HepG2 (cell line): Measurements from ENCODE around the gene GPATCH2. TPM values are rescaled to one million over a fixed set of nuclear protein-coding genes. Genes with fewer than 3 reads are reported as not detected.

Experiments used
- ATAC-seq: fragments of 200-7000 bp; cut with Tn5 transposase; 3 replicates; pipeline ENCODE4 v1.9.1; 2020; ENCODE audit warnings: mild to moderate bottlenecking, moderate library complexity
- BruUV-seq: library from RNA; stranded (reverse); fragments of 400-500 nt; replicated peaks from 2 replicates; lab custom pipeline; 2021; lab: Mats Ljungman, UMichigan
- CTCF ChIA-PET: fragments of 300-600 bp; formaldehyde crosslinking; extraction: SDS; loops from one replicate; lab custom pipeline; 2021; ENCODE audit warnings: low total read pairs, inconsistent platforms, low intra/inter-chr PET ratio; lab: Yijun Ruan, JAX
- POLR2A ChIA-PET: fragments of 350-600 bp; sonication (Branson Sonifier 250); formaldehyde crosslinking; loops from one replicate; lab custom pipeline; 2020; ENCODE audit warnings: antibody characterized with exemption, inconsistent platforms; lab: Yijun Ruan, JAX
- DNase-seq: peaks from one replicate; pipeline ENCODE4 v3.0.0-alpha.2; 2015; ENCODE audit warnings: low spot score
- FAIRE-seq: peaks from 3 replicates; lab custom pipeline; 2011; peaks lifted over from hg19 to GRCh38; lab: Jason Lieb, UNC
- H2AFZ ChIP-seq: one replicate; pipeline ENCODE4 v1.6.1; 2011; ENCODE audit warnings: low read length, inconsistent platforms
- H3K27ac ChIP-seq: fragments of 300-600 bp; 3 replicates; pipeline ENCODE4 v1.8.0; 2011; ENCODE audit warnings: mixed run types, mild to moderate bottlenecking, mixed read lengths, low read length, inconsistent platforms; ENCODE audit not compliant: insufficient read depth; ENCODE audit errors: extremely low read length
- H3K27me3 ChIP-seq, 2 experiments: fragments of 200-600 bp in 1 of 2; 2 replicates in 1 of 2; 3 replicates in 1 of 2; pipeline versions ENCODE4 v1.6.0 to v1.8.0; 2011; ENCODE audit warnings: low read length in 2 of 2, mild to moderate bottlenecking in 2 of 2, moderate library complexity in 2 of 2, inconsistent platforms in 1 of 2; ENCODE audit not compliant: insufficient read depth in 2 of 2, control insufficient read depth in 1 of 2
- H3K36me3 ChIP-seq, 2 experiments: fragments of 200-600 bp in 1 of 2; replicated peaks in 1 of 2; 2 replicates in 1 of 2; 3 replicates in 1 of 2; pipeline versions ENCODE4 v1.5.1 to v1.8.0; 2011; ENCODE audit warnings: low read length in 2 of 2, inconsistent platforms in 1 of 2; ENCODE audit not compliant: insufficient read depth in 2 of 2, control insufficient read depth in 1 of 2
- H3K4me1 ChIP-seq: 2 replicates; pipeline ENCODE4 v1.5.1; 2012; ENCODE audit warnings: low read length, inconsistent platforms; ENCODE audit not compliant: insufficient read depth
- H3K4me2 ChIP-seq: 2 replicates; pipeline ENCODE4 v1.6.0; 2011; ENCODE audit warnings: low read depth, low read length, inconsistent platforms
- H3K4me3 ChIP-seq, 3 experiments: fragments of 200-600 bp in 1 of 3; sonication (generic), shearing (Covaris generic) in 1 of 3; replicated peaks in 1 of 3; 2 replicates each; pipeline ENCODE4 v1.5.1; 2011 to 2016; ENCODE audit warnings: low read length in 3 of 3, inconsistent platforms in 2 of 3, low read depth in 2 of 3, mild to moderate bottlenecking in 2 of 3, control low read depth in 1 of 3, mixed read lengths in 1 of 3; ENCODE audit not compliant: insufficient read depth in 1 of 3
- H3K79me2 ChIP-seq: one replicate; pipeline ENCODE4 v1.6.1; 2011; ENCODE audit warnings: low read length, inconsistent platforms; ENCODE audit not compliant: insufficient read depth
- H3K9ac ChIP-seq: 2 replicates; pipeline ENCODE4 v1.6.0; 2011; ENCODE audit warnings: mild to moderate bottlenecking, low read depth, low read length, inconsistent platforms; ENCODE audit not compliant: insufficient read depth
- H3K9me3 ChIP-seq: 2 replicates; pipeline ENCODE4 v1.5.1; 2012; ENCODE audit warnings: mild to moderate bottlenecking, low read length
- H4K20me1 ChIP-seq: 2 replicates; pipeline ENCODE4 v1.6.0; 2011; ENCODE audit warnings: inconsistent platforms, mild to moderate bottlenecking, low read length, moderate library complexity; ENCODE audit not compliant: insufficient read depth
- SRF ChIP-seq: IDR thresholded peaks from 2 replicates; pipeline ENCODE4 v1.6.1; 2011; ENCODE audit warnings: mild to moderate bottlenecking, low read depth, low read length, moderate library complexity
- WGBS: methylation state at CpG from one replicate; pipeline ENCODE4 v1.1.6; 2017; ENCODE audit warnings: low lambda C conversion rate; 5-methylcytosine and 5-hydroxymethylcytosine counted together
- in situ Hi-C: cut with HindIII; loops from 2 replicates; pipeline ENCODE4 v1.10.0; 2017; ENCODE audit warnings: low pct_unique_long_range_greater_than_20kb; ENCODE audit not compliant: extremely low pct_ligation_motif_present
- intact Hi-C: fragments of 100-400 bp; cut with micrococcal nuclease; formaldehyde crosslinking; loops from one replicate; pipeline ENCODE4 v1.10.0; 2022; ENCODE audit not compliant: unreplicated experiment
- polyA plus RNA-seq, 8 experiments: library from polyadenylated mRNA; depleted of rRNA in 3 of 8; stranded (reverse) in 7 of 8; unstranded in 1 of 8; fragments of >200 nt; fragmentation: Illumina TruSeq in 4 of 8; extraction: Trizol in 4 of 8; gene quantifications; 2 replicates each; pipeline versions ENCODE4 v1.2.1 to v1.2.3, GENCODE V29; 2011 to 2016; ENCODE audit warnings: low read depth in 4 of 8, missing spikeins in 1 of 8, mixed read lengths in 1 of 8; ENCODE audit not compliant: insufficient read depth in 1 of 8
- total RNA-seq, 5 experiments: library from RNA; depleted of rRNA; stranded (reverse); fragments of >200 nt; fragmentation: Illumina TruSeq; extraction: Trizol; gene quantifications; 2 replicates each; pipeline ENCODE4 v1.2.3, GENCODE V29; 2016; ENCODE audit warnings: low read depth in 1 of 5
- TF ChIP-seq, protein P1 (sequence below): sonication (generic); formaldehyde crosslinking; conservative IDR thresholded peaks from 2 replicates; pipeline ENCODE4 v1.5.0; 2020; ENCODE audit warnings: missing genetic modification reagents

The GPATCH2 gene
- total and polyA plus RNA-seq, 2 of the 13 experiments (the other 11 are each of a cell fraction or from before 2014, with no cell fraction given), result 3.5 to 15.7 TPM

DNA sequence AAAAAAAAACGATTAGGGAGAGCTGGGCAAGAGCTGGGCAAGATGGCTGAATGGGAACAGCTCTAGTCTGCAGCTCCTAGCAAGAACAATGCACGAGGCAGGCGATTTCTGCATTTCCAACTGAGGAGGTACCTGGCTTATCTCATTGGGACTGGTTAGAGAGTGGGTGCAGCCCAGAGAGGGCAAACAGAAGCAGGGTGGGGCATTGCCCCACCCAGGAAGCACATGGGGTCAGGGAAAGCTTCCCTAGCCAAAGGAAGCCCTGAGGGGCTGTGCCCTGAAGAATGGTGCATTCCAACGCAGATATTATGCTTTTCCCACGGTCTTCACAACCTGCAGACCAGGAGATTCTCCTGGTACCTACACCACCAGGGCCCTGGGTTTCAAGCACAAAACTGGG lies 251.6 kb downstream of the GPATCH2 start:
- H3K79me2 ChIP-seq, result no peaks in the 10 kb centered on the region
- intact Hi-C loops, result no loop called here
- no peak overlapping the region for H3K4me3 ChIP-seq
- 26% methylated on average over 4 of the region's 5 CpGs for WGBS
- H3K4me1 ChIP-seq, result peaks cover 10% of the 10 kb centered on the region; the same call in 1 of the 2 replicates
- DNase-seq (no peak), ATAC-seq (peak; percentile 33), FAIRE-seq (no peak)
- H2AFZ ChIP-seq, result no peak overlapping the region
- H3K27me3 ChIP-seq, result no peaks in the 10 kb centered on the region; a peak in 1 of 5 replicates
- ChIA-PET CTCF (no interaction called here), POLR2A (no interaction called here)
- no peaks in the 10 kb centered on the region for H4K20me1 ChIP-seq
- no peak overlapping the region; the same call in 1 of the 2 replicates for H3K4me2 ChIP-seq
- no peak overlapping the region for H3K9ac ChIP-seq
- no peaks in the 10 kb centered on the region for H3K36me3 ChIP-seq
- H3K27ac ChIP-seq, result no peak overlapping the region
- BruUV-seq, result no TSS peak
- TF ChIP-seq SRF, result no peak
- TF ChIP-seq, protein P1, sequence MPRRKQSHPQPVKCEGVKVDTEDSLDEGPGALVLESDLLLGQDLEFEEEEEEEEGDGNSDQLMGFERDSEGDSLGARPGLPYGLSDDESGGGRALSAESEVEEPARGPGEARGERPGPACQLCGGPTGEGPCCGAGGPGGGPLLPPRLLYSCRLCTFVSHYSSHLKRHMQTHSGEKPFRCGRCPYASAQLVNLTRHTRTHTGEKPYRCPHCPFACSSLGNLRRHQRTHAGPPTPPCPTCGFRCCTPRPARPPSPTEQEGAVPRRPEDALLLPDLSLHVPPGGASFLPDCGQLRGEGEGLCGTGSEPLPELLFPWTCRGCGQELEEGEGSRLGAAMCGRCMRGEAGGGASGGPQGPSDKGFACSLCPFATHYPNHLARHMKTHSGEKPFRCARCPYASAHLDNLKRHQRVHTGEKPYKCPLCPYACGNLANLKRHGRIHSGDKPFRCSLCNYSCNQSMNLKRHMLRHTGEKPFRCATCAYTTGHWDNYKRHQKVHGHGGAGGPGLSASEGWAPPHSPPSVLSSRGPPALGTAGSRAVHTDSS (CRISPR knock-in tag), result no peak
- H3K9me3 ChIP-seq, result peaks cover 15% of the 10 kb centered on the region
- in situ Hi-C loops, result no loop called here

Other genes starting within 250 kb of the GPATCH2 start
- 1.6 and 1.7 TPM in 2 replicates for gene SPATA17, start 254 bp upstream of the GPATCH2 start, total RNA-seq (2016; rRNA removed; fragmentation: Illumina TruSeq; extraction: Trizol)
- gene SPATA17, start 254 bp upstream of the GPATCH2 start, polyA plus RNA-seq (2011; rRNA removed), result 0.31 and 0.48 TPM in 2 replicates